ENCODE measurements around the gene FANK1. TPM values are rescaled to one million over a fixed set of nuclear protein-coding genes. Genes with fewer than 3 reads are reported as not detected.
A peak's percentile ranks its signal among the peaks of the same experiment; 100 is the strongest.

FANK1 gene
- total RNA-seq, 1 donor from 2014 or later: 9.4 TPM

- peak; percentile 13 for DNase-seq (ENCODE audit: low spot score)
- no peak overlapping the region for H3K27ac Mint-ChIP-seq (ENCODE audit: unreplicated experiment)
Observed at GRCh38 chr10:125976960-125977605, 80.7 kb downstream of the FANK1 start.

GRCh38 chr10:125979976-125980375 is 83.6 kb downstream of the FANK1 start:
- Mint-ChIP-seq H3K36me3 (ENCODE audit: low read depth, unreplicated experiment) (no peaks in the 10 kb centered on the region), H3K27ac (ENCODE audit: unreplicated experiment) (no peak overlapping the region), H3K4me1 (ENCODE audit: unreplicated experiment) (peaks cover 10% of the 10 kb centered on the region), H3K4me3 (ENCODE audit: unreplicated experiment) (no peak overlapping the region), H3K27me3 (ENCODE audit: unreplicated experiment) (peaks cover 1% of the 10 kb centered on the region), H3K9me3 (ENCODE audit: unreplicated experiment) (no peaks in the 10 kb centered on the region)
- no peak for TF ChIP-seq CTCF (IDR thresholded peaks at IDR 0.05; ENCODE audit: unreplicated experiment)
- DNase-seq (ENCODE audit: low spot score): no peak

More at GRCh38 chr10:125976960-125977605, 80.7 kb downstream of the FANK1 start:
- H3K9me3 Mint-ChIP-seq (ENCODE audit: unreplicated experiment): no peaks in the 10 kb centered on the region
- peak; percentile 41 for TF ChIP-seq CTCF (IDR thresholded peaks at IDR 0.05; ENCODE audit: unreplicated experiment)
- H3K36me3 Mint-ChIP-seq (ENCODE audit: low read depth, unreplicated experiment): no peaks in the 10 kb centered on the region
- H3K4me1 Mint-ChIP-seq (ENCODE audit: unreplicated experiment): peaks cover 2% of the 10 kb centered on the region
- H3K27me3 Mint-ChIP-seq (ENCODE audit: unreplicated experiment): peaks cover 1% of the 10 kb centered on the region
- H3K4me3 Mint-ChIP-seq (ENCODE audit: unreplicated experiment): no peak overlapping the region

DNA sequence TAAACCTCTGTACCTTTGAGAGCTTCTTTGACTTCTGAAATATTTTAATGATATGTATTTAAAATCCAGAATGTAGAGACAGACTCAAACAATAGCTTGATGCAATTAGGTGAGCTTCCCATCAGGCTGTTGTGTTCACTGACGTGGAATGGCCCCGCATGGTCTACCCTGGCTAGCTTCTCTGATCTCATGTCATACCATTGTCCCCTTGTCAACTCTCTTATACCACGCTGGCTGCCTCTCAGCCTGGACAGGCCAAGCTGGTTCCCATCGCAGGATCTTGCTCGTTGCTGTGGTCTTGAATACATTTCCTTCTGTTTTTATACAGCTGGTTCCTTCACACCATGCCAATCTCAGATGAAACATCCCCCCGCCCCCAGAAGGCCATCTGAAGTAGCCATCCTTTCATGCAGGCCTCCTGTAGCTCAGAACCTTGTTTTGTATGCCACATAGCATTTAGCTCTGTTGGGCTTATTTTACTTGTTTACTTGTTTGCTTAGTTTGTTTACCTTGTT is 84.2 kb downstream of the FANK1 start:
- Mint-ChIP-seq H3K4me3 (ENCODE audit: unreplicated experiment) (no peak overlapping the region), H3K27me3 (ENCODE audit: unreplicated experiment) (peaks cover 1% of the 10 kb centered on the region), H3K36me3 (ENCODE audit: low read depth, unreplicated experiment) (no peaks in the 10 kb centered on the region), H3K9me3 (ENCODE audit: unreplicated experiment) (no peaks in the 10 kb centered on the region), H3K4me1 (ENCODE audit: unreplicated experiment) (peaks cover 10% of the 10 kb centered on the region), H3K27ac (ENCODE audit: unreplicated experiment) (no peak overlapping the region)
- no peak for DNase-seq (ENCODE audit: low spot score)
- TF ChIP-seq CTCF (IDR thresholded peaks at IDR 0.05; ENCODE audit: unreplicated experiment): no peak

GRCh38 chr10:125982260-125982948 is 86.0 kb downstream of the FANK1 start:
- DNase-seq (ENCODE audit: low spot score): peak; percentile 43
- Mint-ChIP-seq H3K4me1 (ENCODE audit: unreplicated experiment) (peaks cover 9% of the 10 kb centered on the region), H3K36me3 (ENCODE audit: low read depth, unreplicated experiment) (no peaks in the 10 kb centered on the region), H3K27ac (ENCODE audit: unreplicated experiment) (no peak overlapping the region), H3K4me3 (ENCODE audit: unreplicated experiment) (no peak overlapping the region), H3K9me3 (ENCODE audit: unreplicated experiment) (no peaks in the 10 kb centered on the region), H3K27me3 (ENCODE audit: unreplicated experiment) (no peaks in the 10 kb centered on the region)
- TF ChIP-seq CTCF (IDR thresholded peaks at IDR 0.05; ENCODE audit: unreplicated experiment): peak; percentile 84

DNA sequence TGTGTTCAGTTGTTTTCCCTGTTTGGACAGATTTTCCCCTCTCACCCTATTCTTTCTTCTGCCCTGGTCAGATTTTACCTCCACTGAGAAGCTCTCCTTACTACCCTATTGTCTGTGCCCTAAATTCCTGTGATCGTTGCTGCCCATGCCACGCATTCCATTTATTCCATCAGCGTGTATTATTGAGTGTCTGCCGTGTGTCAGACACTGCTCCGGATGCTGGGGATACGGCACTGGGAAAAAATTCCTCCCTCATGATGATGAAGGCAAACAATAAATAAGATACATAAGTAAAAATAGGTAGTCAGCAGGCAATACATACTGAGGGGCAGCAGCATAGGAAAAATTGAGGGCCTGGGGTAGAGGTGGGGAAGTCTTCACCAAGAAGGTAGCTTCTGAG is 86.8 kb downstream of the FANK1 start:
- TF ChIP-seq CTCF (IDR thresholded peaks at IDR 0.05; ENCODE audit: unreplicated experiment): no peak
- peaks cover 8% of the 10 kb centered on the region for H3K4me1 Mint-ChIP-seq (ENCODE audit: unreplicated experiment)
- H3K27ac Mint-ChIP-seq (ENCODE audit: unreplicated experiment): no peak overlapping the region
- no peaks in the 10 kb centered on the region for H3K36me3 Mint-ChIP-seq (ENCODE audit: low read depth, unreplicated experiment)
- H3K4me3 Mint-ChIP-seq (ENCODE audit: unreplicated experiment): no peak overlapping the region
- DNase-seq (ENCODE audit: low spot score): no peak
- no peaks in the 10 kb centered on the region for H3K27me3 Mint-ChIP-seq (ENCODE audit: unreplicated experiment)
- no peaks in the 10 kb centered on the region for H3K9me3 Mint-ChIP-seq (ENCODE audit: unreplicated experiment)
